ENCODE results near the gene PSPN. TPM values are rescaled to one million over a fixed set of nuclear protein-coding genes. Genes with fewer than 3 reads are reported as not detected.
"Not testable (repeated sequence)": the region's sequence is repeated elsewhere in the genome, so short reads cannot be mapped to it uniquely, and the experiment has no call there.

The PSPN gene
- total and polyA plus RNA-seq, 3 experiments from 2014 or later: 0.76 to 1.8 (median 1.6) TPM

GRCh38 chr19:6360445-6360844 lies 15.3 kb downstream of the PSPN start:
- POLR2A ChIA-PET: interaction anchor here (0.7 kb wide), 1 partner anchor 379 kb away, joined by 4 read pairs; no protein-coding TSS in a partner anchor
- peaks cover 17 to 28% (median 22%) of the 10 kb centered on the region in 3 donors for H3K4me1 Mint-ChIP-seq
- not testable (repeated sequence) for H3K27ac ChIP-seq (ENCODE audit: low read depth, low read length)

DNA sequence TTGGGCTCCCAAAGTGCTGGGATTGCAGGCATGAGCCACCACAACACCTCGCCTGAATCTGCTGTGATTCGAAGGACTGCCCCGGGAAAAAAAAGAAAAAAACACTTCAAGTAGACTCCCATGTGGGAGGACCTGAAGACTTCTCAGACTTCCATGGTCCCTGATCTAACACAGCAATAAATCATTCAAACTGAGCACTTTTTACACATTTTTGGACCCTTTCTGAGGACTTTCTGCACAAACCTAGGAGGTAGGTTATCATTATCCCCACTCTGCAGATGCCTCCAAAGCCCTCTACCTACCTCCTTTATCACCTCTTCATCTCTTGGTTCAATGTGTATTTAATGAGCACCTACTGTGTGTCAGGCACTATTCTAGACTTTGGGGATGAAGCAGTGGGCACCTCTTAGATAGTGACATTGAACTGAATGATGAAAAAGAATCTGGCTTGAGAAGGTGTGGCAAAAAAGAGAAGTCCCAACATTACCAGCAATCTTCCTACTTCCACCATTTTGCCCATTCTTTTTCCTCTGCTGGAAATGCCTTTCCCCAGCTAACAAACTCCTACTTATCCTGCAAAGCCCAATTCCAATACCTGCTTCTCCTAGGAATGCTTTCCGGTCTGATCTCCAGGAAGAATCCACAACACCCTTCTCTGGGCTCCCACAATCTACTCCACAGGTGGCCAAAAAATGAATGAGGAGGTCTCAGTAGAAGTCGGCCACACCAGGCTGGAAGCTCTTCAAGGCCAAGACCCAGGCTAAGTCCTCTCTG lies 16.0 kb downstream of the PSPN start:
- Histone ChIP-seq H3K27me3 (ENCODE audit: insufficient read depth, low read length, poor library complexity, severe bottlenecking) (no peaks in the 10 kb centered on the region), H3K9me3 (ENCODE audit: low read length) (no peaks in the 10 kb centered on the region), H3K27ac (ENCODE audit: low read depth, low read length) (no peak overlapping the region), H3K4me3 (ENCODE audit: low read length) (no peak overlapping the region), H3K4me1 (ENCODE audit: insufficient read depth, low read length) (peaks cover 16% of the 10 kb centered on the region), H3K36me3 (ENCODE audit: insufficient read depth, low read length) (peaks cover 8% of the 10 kb centered on the region)
- Mint-ChIP-seq H3K4me3 (peak overlapping the region in 1 of 7 donors; percentile 16), H3K36me3 (peaks cover 0 to 33% (median 0%) of the 10 kb centered on the region in 3 donors), H3K9me3 (no peaks in the 10 kb centered on the region), H3K27me3 (no peaks in the 10 kb centered on the region), H3K27ac (no peak overlapping the region), H3K4me1 (peaks cover 17 to 28% (median 22%) of the 10 kb centered on the region in 3 donors)
- CTCF ChIA-PET: no interaction called here
- no peak for DNase-seq
- POLR2A ChIA-PET: interaction anchor here (0.7 kb wide), 1 partner anchor 378 kb away, joined by 4 read pairs; no protein-coding TSS in a partner anchor

More at GRCh38 chr19:6360445-6360844, 15.3 kb downstream of the PSPN start:
- Mint-ChIP-seq H3K4me3 (peak overlapping the region in 2 of 7 donors; percentile 95), H3K36me3 (peaks cover 0 to 40% (median 0%) of the 10 kb centered on the region in 3 donors)
- peaks cover 12% of the 10 kb centered on the region for H3K36me3 ChIP-seq (ENCODE audit: insufficient read depth, low read length)
- not testable (repeated sequence) for H3K27me3 ChIP-seq (ENCODE audit: insufficient read depth, low read length, poor library complexity, severe bottlenecking); H3K9me3 Mint-ChIP-seq; DNase-seq; H3K27ac Mint-ChIP-seq; H3K9me3 ChIP-seq (ENCODE audit: low read length); H3K27me3 Mint-ChIP-seq; H3K4me3 ChIP-seq (ENCODE audit: low read length)
- peaks cover 16% of the 10 kb centered on the region for H3K4me1 ChIP-seq (ENCODE audit: insufficient read depth, low read length)
- CTCF ChIA-PET: interaction anchor here (1.4 kb wide), 1 partner anchor 12 kb away, joined by 13 read pairs; the partner anchor contains the start of gene ALKBH7

DNA sequence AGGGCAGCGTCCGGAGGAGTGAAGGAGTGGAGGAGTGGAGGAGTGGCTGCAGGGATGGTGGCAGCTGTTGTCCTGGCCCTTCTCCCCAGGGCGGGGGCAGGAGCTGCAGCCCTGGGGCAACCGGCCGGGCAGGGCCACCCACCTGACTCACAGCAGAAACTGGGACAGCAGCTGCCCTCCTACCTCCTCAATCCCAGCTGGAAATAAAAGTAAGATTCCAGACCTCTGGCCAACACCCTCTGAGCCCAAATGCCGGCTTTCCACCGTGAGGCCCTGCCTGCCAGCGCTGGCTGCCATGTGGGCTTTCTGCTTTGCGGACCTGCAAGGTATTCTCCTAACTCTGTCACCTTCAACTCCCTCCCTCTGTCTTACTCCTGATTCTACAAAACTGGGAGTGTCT lies 17.7 kb downstream of the PSPN start:
- Mint-ChIP-seq H3K4me1 (peaks cover 14 to 18% (median 17%) of the 10 kb centered on the region in 3 donors), H3K27ac (no peak overlapping the region), H3K4me3 (no peak overlapping the region), H3K27me3 (no peaks in the 10 kb centered on the region), H3K36me3 (peaks cover 0 to 25% (median 0%) of the 10 kb centered on the region in 3 donors), H3K9me3 (no peaks in the 10 kb centered on the region)
- H3K4me1 ChIP-seq (ENCODE audit: insufficient read depth, low read length): peaks cover 8% of the 10 kb centered on the region
- POLR2A ChIA-PET: interaction anchor here (0.6 kb wide), 1 partner anchor 77 kb away, joined by 3 read pairs; no protein-coding TSS in a partner anchor
- no peaks in the 10 kb centered on the region for H3K27me3 ChIP-seq (ENCODE audit: insufficient read depth, low read length, poor library complexity, severe bottlenecking)
- H3K27ac ChIP-seq (ENCODE audit: low read depth, low read length): no peak overlapping the region
- no peaks in the 10 kb centered on the region for H3K36me3 ChIP-seq (ENCODE audit: insufficient read depth, low read length)
- CTCF ChIA-PET: no interaction called here
- no peak for DNase-seq
- no peak overlapping the region for H3K4me3 ChIP-seq (ENCODE audit: low read length)
- no peaks in the 10 kb centered on the region for H3K9me3 ChIP-seq (ENCODE audit: low read length)

GRCh38 chr19:6357174-6357573 lies 18.6 kb downstream of the PSPN start:
- no peak overlapping the region for H3K4me3 ChIP-seq (ENCODE audit: low read length)
- no peaks in the 10 kb centered on the region for H3K27me3 Mint-ChIP-seq
- POLR2A ChIA-PET: no interaction called here
- no peak overlapping the region for H3K27ac Mint-ChIP-seq
- no peak overlapping the region for H3K27ac ChIP-seq (ENCODE audit: low read depth, low read length)
- H3K4me1 ChIP-seq (ENCODE audit: insufficient read depth, low read length): no peaks in the 10 kb centered on the region
- H3K27me3 ChIP-seq (ENCODE audit: insufficient read depth, low read length, poor library complexity, severe bottlenecking): no peaks in the 10 kb centered on the region
- H3K9me3 Mint-ChIP-seq: no peaks in the 10 kb centered on the region
- DNase-seq: no peak
- no peaks in the 10 kb centered on the region for H3K9me3 ChIP-seq (ENCODE audit: low read length)
- H3K36me3 ChIP-seq (ENCODE audit: insufficient read depth, low read length): no peaks in the 10 kb centered on the region
- H3K4me3 Mint-ChIP-seq: no peak overlapping the region
- peaks cover under 1 to 27% (median under 1%) of the 10 kb centered on the region in 3 donors for H3K36me3 Mint-ChIP-seq
- CTCF ChIA-PET: no interaction called here
- peaks cover 7 to 10% (median 9%) of the 10 kb centered on the region in 3 donors for H3K4me1 Mint-ChIP-seq

DNA sequence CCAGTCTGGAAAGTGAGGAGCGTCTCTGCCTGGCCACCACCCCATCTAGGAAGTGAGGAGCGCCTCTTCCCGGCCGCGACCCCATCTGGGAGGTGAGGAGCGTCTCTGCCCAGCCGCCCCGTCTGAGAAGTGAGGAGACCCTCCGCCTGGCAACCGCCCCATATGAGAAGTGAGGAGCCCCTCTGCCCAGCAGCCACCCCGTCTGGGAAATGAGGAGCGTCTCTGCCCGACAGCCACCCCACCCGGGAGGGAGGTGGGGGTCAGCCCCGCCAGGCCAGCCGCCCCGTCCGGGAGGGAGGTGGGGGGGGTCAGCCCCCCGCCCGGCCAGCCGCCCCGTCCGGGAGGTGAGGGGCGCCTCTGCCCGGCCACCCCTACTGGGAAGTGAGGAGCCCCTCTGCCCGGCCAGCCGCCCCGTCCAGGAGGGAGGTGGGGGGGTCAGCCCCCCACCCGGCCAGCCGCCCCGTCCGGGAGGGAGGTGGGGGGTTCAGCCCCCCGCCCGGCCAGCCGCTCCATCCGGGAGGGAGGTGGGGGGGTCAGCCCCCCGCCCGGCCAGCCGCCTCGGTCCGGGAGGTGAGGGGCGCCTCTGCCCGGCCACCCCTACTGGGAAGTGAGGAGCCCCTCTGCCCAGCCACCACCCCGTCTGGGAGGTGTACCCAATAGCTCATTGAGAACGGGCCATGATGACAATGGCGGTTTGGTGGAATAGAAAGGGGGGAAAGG lies 20.3 kb downstream of the PSPN start:
- H3K9me3 Mint-ChIP-seq; H3K27me3 ChIP-seq (ENCODE audit: insufficient read depth, low read length, poor library complexity, severe bottlenecking); POLR2A ChIA-PET; H3K27ac Mint-ChIP-seq; DNase-seq; H3K4me1 Mint-ChIP-seq; H3K4me3 Mint-ChIP-seq; CTCF ChIA-PET; H3K4me1 ChIP-seq (ENCODE audit: insufficient read depth, low read length); H3K4me3 ChIP-seq (ENCODE audit: low read length); H3K36me3 ChIP-seq (ENCODE audit: insufficient read depth, low read length); H3K27ac ChIP-seq (ENCODE audit: low read depth, low read length); H3K27me3 Mint-ChIP-seq; H3K9me3 ChIP-seq (ENCODE audit: low read length): not testable (repeated sequence)
- peaks cover 3 to 31% (median 4%) of the 10 kb centered on the region in 3 donors for H3K36me3 Mint-ChIP-seq

- Histone ChIP-seq H3K4me1 (ENCODE audit: insufficient read depth, low read length) (no peaks in the 10 kb centered on the region), H3K4me3 (ENCODE audit: low read length) (no peak overlapping the region), H3K9me3 (ENCODE audit: low read length) (no peaks in the 10 kb centered on the region), H3K27ac (ENCODE audit: low read depth, low read length) (no peak overlapping the region), H3K27me3 (ENCODE audit: insufficient read depth, low read length, poor library complexity, severe bottlenecking) (no peaks in the 10 kb centered on the region), H3K36me3 (ENCODE audit: insufficient read depth, low read length) (no peaks in the 10 kb centered on the region)
- peaks cover 3 to 30% (median 4%) of the 10 kb centered on the region in 3 donors for H3K36me3 Mint-ChIP-seq
- H3K27me3 Mint-ChIP-seq: no peaks in the 10 kb centered on the region
- CTCF ChIA-PET: no interaction called here
- no peak for DNase-seq
- H3K4me1 Mint-ChIP-seq: peaks cover 0 to 4% (median 1%) of the 10 kb centered on the region in 3 donors
- POLR2A ChIA-PET: no interaction called here
- no peak overlapping the region for H3K27ac Mint-ChIP-seq
- no peak overlapping the region for H3K4me3 Mint-ChIP-seq
- H3K9me3 Mint-ChIP-seq: no peaks in the 10 kb centered on the region
These were observed 21.5 kb downstream of the PSPN start for GRCh38 chr19:6354098-6354674.

DNA sequence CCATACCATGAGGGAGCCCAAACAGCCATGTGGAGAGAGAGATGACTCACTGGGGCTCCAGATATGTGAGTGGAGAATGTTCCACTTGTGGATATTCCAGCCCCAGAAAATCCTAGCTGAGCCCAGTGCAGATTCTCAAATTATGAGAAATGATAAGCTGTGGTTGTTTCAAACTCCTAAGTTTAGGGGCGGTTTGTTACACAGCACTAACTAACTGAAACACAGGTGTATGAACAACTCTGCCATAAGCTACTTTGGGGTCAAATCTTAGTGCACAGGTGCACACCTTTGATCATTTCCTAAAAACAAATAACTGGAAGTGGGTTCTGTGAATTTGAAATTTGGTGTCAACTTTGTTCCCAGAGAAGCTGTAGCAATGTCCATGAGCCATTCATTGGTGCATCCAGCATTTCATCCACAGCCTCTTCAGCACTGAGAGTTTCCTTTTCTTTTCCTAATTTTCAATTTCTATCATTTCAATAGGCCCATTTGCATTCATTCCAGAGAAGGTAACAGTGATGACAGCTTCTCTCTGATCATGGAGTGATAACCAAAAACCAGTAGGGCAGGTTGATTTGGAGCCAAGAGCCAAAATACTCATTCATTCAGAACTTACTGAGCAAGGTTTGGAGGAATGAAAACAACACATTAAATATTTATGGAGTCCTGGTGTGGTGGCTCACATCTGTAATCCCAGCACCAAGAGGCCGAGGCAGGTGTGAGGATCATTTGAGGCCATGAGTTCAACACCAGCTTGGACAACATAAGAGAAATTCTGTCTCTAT lies 23.2 kb downstream of the PSPN start:
- peaks cover 0 to 1% (median 1%) of the 10 kb centered on the region in 3 donors for H3K4me1 Mint-ChIP-seq
- CTCF ChIA-PET: no interaction called here
- Histone ChIP-seq H3K27ac (ENCODE audit: low read depth, low read length) (no peak overlapping the region), H3K27me3 (ENCODE audit: insufficient read depth, low read length, poor library complexity, severe bottlenecking) (no peaks in the 10 kb centered on the region), H3K36me3 (ENCODE audit: insufficient read depth, low read length) (no peaks in the 10 kb centered on the region), H3K4me1 (ENCODE audit: insufficient read depth, low read length) (no peaks in the 10 kb centered on the region), H3K9me3 (ENCODE audit: low read length) (no peaks in the 10 kb centered on the region), H3K4me3 (ENCODE audit: low read length) (no peak overlapping the region)
- peaks cover 4 to 34% (median 5%) of the 10 kb centered on the region in 3 donors for H3K36me3 Mint-ChIP-seq
- no peak for DNase-seq
- H3K27me3 Mint-ChIP-seq: no peaks in the 10 kb centered on the region
- H3K27ac Mint-ChIP-seq: peak overlapping the region in 2 of 8 donors; percentile 17 to 85
- H3K4me3 Mint-ChIP-seq: no peak overlapping the region
- POLR2A ChIA-PET: no interaction called here
- no peaks in the 10 kb centered on the region for H3K9me3 Mint-ChIP-seq

Data from CD8-positive, alpha-beta memory T cell (primary cell).